H1 (cell line): ENCODE measurements around the gene KPNA6.

Experiments used
- JUND ChIP-seq: IDR thresholded peaks from 2 replicates; pipeline ENCODE4 v1.6.1; 2011; ENCODE audit warnings: mild to moderate bottlenecking, improper control_type of control experiment, low read length
- POLR2AphosphoS5 ChIP-seq: IDR thresholded peaks from 2 replicates; pipeline ENCODE4 v1.6.1; 2011; ENCODE audit warnings: low read depth, low read length
- RNF2 ChIP-seq: fragments of 200-900, 300-1000 bp; sonication (generic); IDR thresholded peaks from 2 replicates; pipeline ENCODE4 v1.7.1; 2016; ENCODE audit warnings: borderline replicate concordance, low read depth, mild to moderate bottlenecking, antibody characterized with exemption, low read length; ENCODE audit not compliant: poor library complexity, severe bottlenecking; ENCODE audit errors: missing control alignments
- SIN3A ChIP-seq, 2 experiments: IDR thresholded peaks in 1 of 2; conservative IDR thresholded peaks in 1 of 2; 2 replicates each; pipeline ENCODE4 v1.6.1; 2011 to 2012; ENCODE audit warnings: low read length in 2 of 2, improper control_type of control experiment in 1 of 2, low read depth in 1 of 2, mild to moderate bottlenecking in 1 of 2
- TF ChIP-seq, protein P1 (sequence below): IDR thresholded peaks from 2 replicates; pipeline ENCODE4 v1.6.1; 2012; ENCODE audit warnings: inconsistent platforms
- TF ChIP-seq, protein P2 (sequence below), 3 experiments: IDR thresholded peaks; 1 replicate in 2 of 3; 2 replicates in 1 of 3; pipeline versions ENCODE4 v1.5.1 to v1.6.1; 2011; ENCODE audit warnings: low read length in 3 of 3, mild to moderate bottlenecking in 3 of 3, inconsistent platforms in 2 of 3, low read depth in 1 of 3, moderate library complexity in 1 of 3; ENCODE audit not compliant: insufficient read depth in 1 of 3; ENCODE audit errors: control extremely low read depth in 1 of 3

DNA sequence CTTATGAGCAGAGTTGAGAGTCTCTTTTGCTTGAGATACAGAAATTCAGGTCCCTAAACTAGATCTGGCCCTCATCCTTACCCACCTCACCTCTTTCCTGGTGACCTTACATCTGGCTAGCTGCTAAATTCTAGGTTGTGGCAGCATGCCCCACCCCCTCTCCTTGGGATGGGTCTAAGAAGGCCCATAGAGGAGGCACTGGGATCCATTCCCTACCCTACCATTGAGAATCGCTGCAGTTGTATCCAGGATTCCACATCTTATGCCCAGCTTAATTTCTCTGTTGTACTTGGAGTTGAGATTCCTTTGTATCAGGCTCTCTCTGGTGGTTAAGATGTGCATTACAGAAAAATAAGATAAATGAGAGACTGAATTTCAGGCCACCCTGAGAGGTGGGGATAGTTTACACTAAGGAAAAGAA lies 44.6 kb upstream of the KPNA6 start:
- TF ChIP-seq, protein P1, sequence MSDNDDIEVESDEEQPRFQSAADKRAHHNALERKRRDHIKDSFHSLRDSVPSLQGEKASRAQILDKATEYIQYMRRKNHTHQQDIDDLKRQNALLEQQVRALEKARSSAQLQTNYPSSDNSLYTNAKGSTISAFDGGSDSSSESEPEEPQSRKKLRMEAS = no peak
- 0 out of 2 replicates have a peak, but pooled peaks have one; percentile 17 for TF ChIP-seq POLR2AphosphoS5
- TF ChIP-seq, protein P2, sequence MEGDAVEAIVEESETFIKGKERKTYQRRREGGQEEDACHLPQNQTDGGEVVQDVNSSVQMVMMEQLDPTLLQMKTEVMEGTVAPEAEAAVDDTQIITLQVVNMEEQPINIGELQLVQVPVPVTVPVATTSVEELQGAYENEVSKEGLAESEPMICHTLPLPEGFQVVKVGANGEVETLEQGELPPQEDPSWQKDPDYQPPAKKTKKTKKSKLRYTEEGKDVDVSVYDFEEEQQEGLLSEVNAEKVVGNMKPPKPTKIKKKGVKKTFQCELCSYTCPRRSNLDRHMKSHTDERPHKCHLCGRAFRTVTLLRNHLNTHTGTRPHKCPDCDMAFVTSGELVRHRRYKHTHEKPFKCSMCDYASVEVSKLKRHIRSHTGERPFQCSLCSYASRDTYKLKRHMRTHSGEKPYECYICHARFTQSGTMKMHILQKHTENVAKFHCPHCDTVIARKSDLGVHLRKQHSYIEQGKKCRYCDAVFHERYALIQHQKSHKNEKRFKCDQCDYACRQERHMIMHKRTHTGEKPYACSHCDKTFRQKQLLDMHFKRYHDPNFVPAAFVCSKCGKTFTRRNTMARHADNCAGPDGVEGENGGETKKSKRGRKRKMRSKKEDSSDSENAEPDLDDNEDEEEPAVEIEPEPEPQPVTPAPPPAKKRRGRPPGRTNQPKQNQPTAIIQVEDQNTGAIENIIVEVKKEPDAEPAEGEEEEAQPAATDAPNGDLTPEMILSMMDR (IDR thresholded peaks at IDR 0.05; ENCODE audit: control extremely low read depth in 1 of 3, insufficient read depth in 1 of 3, low read depth in 1 of 3, low read length in 3 of 3) = peak in 2 of 3 experiments; percentile 24 to 48; a peak in 2 of 4 replicates
- no peak for TF ChIP-seq SIN3A (conservative IDR thresholded peaks at IDR 0.05 in 1 of 2, IDR thresholded peaks at IDR 0.05 in 1 of 2; ENCODE audit: low read depth in 1 of 2, low read length in 2 of 2)
- TF ChIP-seq RNF2 = no peak
- TF ChIP-seq JUND = no peak
